ENCODE data around the gene KSR2.
"Not testable (repeated sequence)": the region's sequence is repeated elsewhere in the genome, so short reads cannot be mapped to it uniquely, and the experiment has no call there.

KSR2 gene

DNA sequence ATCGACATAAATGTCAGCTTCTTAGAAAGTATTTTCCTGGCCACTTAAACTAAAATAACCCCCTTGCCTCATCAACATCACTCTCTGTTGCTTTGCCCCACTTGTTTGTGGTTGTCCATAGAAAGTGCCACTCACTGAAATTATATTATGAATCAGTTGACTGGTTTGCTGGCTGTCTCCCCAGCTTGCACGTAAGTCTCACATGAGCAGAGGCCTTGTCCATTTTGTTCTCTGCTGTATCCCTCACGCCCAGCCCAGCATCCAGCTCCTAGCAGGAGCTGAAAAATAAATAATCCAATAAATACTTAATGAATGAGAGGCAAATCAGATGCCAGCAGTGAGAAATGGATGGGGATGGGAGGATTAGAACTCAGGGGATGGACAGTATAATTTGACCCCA lies 159.3 kb downstream of the KSR2 start:
- no peak for DNase-seq

GRCh38 chr12:117807946-117808345 lies 160.8 kb downstream of the KSR2 start:
- DNase-seq: no peak

DNA sequence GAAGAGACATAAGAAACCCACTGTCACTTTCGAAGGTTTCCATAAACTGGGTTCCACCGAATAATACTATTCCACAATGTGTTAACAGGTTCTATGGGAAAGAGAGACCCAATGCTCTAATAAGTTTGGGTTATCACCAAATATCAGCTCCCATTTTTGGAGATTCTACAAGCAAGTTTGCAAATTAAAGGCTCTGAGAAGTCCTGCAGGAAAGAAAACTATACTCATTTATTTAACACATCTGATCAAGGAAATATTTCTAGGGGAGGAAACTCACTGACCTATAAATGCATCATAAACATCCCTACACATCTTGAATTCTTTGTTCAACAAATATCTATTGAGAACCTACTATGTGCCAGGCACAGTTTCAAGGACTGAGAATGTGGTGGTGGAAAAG lies 161.4 kb downstream of the KSR2 start:
- no peak for DNase-seq

DNA sequence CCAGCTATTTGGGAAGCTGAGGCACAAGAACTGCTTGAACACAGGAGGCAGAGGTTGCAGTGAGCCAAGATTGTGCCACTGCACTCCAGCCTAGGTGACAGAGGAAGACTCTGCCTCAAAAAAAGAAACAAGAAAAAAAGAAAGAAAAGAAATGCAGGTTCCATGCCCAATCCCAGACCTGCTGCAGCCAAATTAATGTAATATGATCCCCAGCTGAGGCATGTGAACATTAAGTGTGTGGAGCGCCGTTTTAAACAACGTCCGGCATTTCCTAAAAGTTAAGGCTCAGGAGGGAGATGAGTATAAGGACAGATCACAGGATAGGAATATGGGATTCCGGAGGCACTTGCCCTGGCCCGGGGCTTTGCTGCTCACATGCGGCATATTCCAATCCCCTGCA lies 162.9 kb downstream of the KSR2 start:
- DNase-seq: no peak

GRCh38 chr12:117803001-117803400 lies 165.8 kb downstream of the KSR2 start:
- no peak for DNase-seq

GRCh38 chr12:117800711-117801110 lies 168.1 kb downstream of the KSR2 start:
- DNase-seq: not testable (repeated sequence)

DNA sequence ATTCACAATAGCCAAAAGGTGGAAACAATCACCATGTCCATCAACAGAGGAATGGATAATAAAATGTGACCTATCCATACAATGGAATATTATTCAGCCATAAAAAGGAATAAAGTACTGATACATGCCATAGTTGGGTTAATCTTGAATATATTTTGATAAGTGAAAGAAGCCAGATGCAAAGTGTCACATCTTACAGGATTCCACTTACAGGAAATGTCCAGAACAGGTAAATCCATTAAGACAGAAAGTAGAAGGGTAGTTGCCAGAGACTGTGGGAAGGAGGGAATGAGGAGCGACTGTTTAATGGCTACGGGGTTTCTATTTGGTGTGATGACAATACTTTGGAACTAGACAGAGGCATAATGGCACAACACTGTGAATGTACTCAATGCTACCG lies 171.6 kb downstream of the KSR2 start:
- DNase-seq: no peak

- no peak for DNase-seq
Measured at GRCh38 chr12:117792877-117793424, 175.8 kb downstream of the KSR2 start.

DNA sequence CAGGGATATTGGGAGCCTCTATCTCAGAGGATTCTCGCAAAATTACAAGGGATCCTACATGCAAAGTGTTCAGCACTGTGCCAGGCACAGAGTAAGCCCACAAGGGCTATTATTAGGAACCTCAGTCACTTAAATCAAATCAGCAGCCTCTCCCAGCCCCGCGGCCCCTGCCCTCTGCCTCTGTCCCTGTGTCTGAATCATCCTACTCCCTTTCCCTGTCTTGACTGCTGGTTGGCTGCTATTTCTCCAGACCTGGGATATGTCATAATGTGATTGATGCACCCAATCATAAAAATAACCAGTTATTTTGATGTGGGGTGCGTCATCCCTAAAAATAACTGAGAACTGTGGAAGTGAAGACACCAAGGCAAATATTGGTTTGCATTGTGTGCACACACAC lies 176.3 kb downstream of the KSR2 start:
- DNase-seq: no peak

DNA sequence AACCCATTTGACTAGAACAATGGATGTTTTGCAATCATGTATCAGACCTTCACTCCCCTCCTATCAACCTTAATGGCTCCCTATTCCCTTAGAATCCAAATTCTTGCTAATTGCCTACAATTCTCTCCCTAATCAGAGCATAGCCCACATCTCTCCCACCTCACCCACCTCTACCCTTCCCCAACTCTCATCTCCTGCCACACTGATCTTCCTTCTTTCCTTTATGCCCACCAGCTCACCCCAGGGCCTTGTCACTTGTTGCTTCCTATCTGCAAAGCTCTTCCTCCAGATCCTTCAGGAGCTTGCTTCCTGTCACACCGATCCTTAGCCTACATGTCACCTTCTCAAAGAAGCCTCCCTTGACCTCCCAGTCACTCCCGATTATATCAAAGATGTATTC lies 177.8 kb downstream of the KSR2 start:
- DNase-seq: no peak

DNA sequence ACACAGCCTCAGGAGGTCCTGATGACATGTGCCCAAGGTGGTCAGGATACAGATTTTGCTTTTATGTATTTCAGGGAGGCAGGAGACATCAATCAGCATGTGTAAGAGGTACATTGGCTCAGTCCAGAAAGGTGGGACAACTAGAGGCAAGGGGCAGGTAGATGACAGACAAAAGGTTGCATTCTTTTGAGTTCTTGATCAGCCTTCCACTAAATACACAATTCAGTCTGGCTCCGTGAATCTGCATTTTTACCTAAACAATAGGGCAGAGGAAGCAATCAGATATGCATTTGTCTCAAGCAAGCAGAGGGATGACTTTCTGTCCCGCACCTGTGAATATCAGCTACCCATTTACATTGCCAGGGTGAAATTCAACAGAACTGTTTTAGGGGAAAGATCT lies 178.6 kb downstream of the KSR2 start:
- no peak for DNase-seq

GRCh38 chr12:117789195-117789912 lies 179.4 kb downstream of the KSR2 start:
- DNase-seq: no peak

DNA sequence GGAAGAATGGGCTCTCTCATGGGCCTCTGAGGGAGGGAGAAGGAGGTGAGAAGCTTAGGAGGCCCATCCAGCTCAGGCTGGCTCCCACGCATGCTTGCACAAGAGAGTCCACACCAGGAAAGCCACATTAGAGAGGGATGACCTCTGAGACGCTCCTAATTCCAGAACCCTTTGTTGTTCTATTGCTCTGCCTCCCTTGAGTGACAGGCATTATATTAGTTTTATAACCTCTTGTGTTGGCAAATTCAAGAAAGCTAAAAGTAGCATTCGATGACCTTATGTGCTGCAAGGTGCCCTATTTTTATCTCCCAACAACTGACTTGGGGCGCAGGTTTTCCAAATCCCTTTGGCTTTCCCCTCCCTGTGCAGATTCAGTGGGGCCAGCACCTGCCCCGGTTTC lies 190.1 kb downstream of the KSR2 start:
- no peak for DNase-seq

- DNase-seq: no peak
Measured at GRCh38 chr12:117774941-117775775, 193.6 kb downstream of the KSR2 start.

GRCh38 chr12:117768860-117769259 lies 199.9 kb downstream of the KSR2 start:
- DNase-seq: no peak

DNA sequence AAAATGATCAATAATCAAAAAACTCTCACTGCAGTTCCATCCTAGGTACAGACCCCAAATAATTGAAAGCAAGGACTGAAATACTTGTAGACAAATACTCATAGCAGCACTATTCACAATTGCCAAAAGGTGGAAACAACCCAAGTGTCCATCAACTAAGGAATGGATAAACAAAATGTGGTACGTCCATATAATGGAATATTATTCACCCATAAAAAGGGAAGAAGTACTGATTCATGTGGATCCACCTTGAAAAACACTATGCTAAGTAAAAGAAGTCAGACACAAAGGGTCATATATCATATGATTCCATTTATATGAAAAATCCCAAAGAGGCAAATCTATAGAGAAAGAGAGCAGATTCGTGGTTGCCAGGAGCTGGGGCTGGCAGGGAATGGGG lies 202.8 kb downstream of the KSR2 start:
- no peak for DNase-seq

DNA sequence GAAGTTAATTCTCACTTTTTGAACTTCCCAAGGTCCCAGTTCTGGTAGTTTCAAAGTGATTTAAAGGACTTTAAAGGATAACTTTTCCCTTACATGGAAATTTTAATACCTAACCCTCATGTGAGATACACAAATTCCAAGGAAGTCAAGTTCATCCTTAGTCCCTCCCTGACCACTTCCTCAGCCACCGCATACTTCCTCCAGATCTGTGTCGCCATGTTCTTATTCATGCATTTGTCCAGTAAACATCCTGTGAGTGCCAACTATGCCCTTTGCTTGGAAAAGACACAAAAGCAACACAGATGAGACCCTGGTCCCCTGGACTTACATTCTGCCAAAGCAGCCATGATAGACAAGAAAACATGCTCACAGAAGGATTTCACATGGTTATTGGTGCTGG lies 206.6 kb downstream of the KSR2 start:
- DNase-seq: no peak

DNA sequence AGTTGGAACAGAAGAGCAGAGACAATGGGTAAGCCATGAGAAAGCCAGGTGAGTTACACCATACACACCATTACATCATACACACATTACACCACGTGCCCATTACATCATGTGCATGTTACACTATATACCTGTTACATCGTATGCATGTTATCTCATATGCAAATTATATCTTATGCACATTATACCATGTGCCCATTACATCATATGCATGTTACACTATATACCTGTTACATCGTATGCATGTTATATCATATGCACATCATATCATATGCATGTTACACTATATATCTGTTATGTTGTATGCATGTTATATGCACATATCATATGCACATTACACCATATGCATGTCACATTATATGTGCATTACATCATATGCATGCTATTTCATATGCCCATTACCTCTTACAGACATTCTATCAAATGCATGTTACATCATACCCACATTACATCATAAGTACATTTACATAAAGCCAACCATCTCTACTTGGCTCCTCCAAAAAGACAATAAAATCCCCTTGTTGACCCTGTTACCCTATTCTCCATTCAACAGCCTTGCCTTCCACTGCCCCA lies 207.2 kb downstream of the KSR2 start:
- no peak for DNase-seq

GRCh38 chr12:117760990-117761389 lies 207.8 kb downstream of the KSR2 start:
- DNase-seq: no peak

DNA sequence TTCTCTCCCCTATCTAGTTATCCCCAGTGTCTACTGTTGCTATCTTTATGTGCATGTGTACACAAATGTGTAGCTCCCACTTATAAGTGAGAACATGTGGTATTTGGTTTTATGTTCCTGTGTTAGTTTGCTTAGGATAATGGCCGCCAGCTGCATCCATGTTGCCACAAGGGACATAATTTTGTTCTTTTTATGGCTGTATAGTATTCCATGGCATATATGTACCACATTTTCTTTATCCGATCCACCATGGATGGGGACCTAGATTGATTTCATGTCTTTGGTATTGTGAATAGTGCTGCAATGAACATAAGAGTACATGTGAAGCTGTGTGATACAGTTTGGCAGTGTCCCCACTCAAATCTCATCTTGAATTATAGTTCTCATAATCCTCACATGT lies 218.1 kb downstream of the KSR2 start:
- no peak for DNase-seq

DNA sequence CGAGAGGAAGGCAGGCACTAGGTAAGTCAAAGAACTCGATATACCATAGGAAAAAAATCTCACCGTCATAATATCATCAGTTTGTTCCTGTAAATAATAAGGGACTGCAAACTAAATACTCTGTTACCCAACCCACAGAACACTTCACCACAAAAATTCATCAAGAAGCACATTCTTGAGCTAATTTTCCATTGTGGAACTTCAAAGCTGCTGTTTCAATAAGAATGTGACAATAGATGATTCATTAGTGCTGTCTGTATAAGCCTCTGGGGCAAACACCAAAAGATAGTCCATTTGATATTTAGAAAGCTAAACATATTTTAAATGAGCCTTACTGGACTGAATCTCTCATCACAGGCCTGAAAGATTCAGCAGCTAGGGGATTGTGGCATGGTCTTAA lies 219.4 kb downstream of the KSR2 start:
- no peak for DNase-seq

DNA sequence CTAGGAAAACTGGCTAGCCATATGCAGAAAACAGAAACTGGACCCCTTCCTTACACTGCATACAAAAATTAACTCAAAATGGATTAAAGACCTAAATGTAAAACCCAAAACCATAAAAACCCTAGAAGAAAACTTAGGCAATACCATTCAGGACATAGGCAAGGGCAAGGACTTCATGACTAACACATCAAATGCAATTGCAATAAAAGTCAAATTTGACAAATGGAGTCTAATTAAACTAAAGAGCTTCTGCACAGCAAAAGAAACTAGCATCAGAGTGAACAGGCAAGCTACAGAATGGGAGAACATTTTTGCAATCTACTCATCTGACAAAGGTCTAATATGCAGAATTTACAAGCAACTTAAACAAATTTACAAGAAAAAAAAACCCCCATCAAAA lies 222.4 kb downstream of the KSR2 start:
- not testable (repeated sequence) for DNase-seq

GRCh38 chr12:117744418-117744817 lies 224.4 kb downstream of the KSR2 start:
- no peak for DNase-seq

DNA sequence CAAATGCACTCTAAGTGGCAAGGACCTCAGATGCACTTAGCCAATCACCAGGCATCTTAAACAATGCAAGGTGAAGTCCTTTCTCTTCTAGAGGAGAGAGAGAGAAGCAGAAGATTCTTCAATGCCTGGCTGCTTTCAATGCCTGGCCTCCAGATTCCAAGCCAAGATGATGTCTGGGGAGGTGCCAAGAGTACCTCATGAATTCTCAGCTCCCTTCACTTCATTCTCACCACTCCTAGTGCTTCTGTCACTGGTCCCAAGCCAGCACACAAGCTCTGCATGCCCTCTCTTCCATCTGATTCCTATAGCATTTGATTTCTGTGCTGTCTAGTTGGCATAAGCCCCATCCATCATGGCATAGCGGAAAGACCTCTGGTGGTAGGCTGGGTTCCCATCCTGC lies 225.0 kb downstream of the KSR2 start:
- no peak for DNase-seq
